ENCODE data around the gene TMEM47.

Gene TMEM47

GRCh38 chrX:34656842-34657725 lies at the start of gene TMEM47:
TMEM47 (minus strand) TSS chrX:34657285; CDS start chrX:34657029, 256 bp downstream.
- H3K9ac ChIP-seq (ENCODE audit: insufficient read length, low read depth), result peak within 1 kb of the TSS; percentile 70
- H3K9me3 ChIP-seq (ENCODE audit: insufficient read depth, low read length), result no peaks in the 10 kb centered on the region
- peak within 1 kb of the TSS; percentile 56 for H3K4me3 ChIP-seq (ENCODE audit: insufficient read length, low read depth)
- peak; percentile 74 for DNase-seq (ENCODE audit: low read depth, low spot score)
- H3K4me1 ChIP-seq (ENCODE audit: insufficient read depth, insufficient read length), result no peaks in the 10 kb centered on the region
- H3K27me3 ChIP-seq (ENCODE audit: insufficient read depth, insufficient read length), result peaks cover 23% of the 10 kb centered on the region
- TF ChIP-seq YY1 (IDR thresholded peaks at IDR 0.05; ENCODE audit: insufficient read depth, insufficient read length), result no peak
- TF ChIP-seq SUZ12 (IDR thresholded peaks at IDR 0.05; ENCODE audit: extremely low read depth, insufficient read depth, insufficient read length), result no peak
- TF ChIP-seq ZNF274 (IDR thresholded peaks at IDR 0.05; ENCODE audit: low read depth, low read length), result no peak
- H3K36me3 ChIP-seq (ENCODE audit: insufficient read depth, insufficient read length, low read length), result no peaks in the 10 kb centered on the region

DNA sequence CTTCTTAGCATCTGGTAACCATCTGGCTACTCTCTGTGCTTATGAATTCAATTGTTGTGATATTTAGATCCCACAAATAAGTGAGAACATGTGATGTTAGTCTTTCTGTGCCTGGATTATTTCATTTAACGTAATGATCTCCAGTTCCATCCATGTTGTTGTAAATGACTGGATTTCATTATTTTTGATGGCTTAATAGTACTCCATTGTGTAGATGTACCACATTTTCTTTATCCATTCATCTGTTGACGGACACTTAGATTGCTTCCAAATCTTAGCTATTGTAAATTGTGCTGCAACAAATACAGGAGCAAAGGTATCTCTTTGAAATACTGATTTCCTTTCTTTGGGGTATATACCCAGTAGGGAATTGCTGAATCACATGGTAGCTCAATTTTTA lies 30.0 kb upstream of the TMEM47 start:
- no peak overlapping the region for H3K9ac ChIP-seq (ENCODE audit: insufficient read length, low read depth)
- no peaks in the 10 kb centered on the region for H3K27me3 ChIP-seq (ENCODE audit: insufficient read depth, insufficient read length)
- no peaks in the 10 kb centered on the region for H3K36me3 ChIP-seq (ENCODE audit: insufficient read depth, insufficient read length, low read length)
- 0 out of 2 replicates have a peak, but pooled peaks cover 6% of the 10 kb centered on the region for H3K9me3 ChIP-seq (ENCODE audit: insufficient read depth, low read length)
- no peak for TF ChIP-seq YY1 (IDR thresholded peaks at IDR 0.05; ENCODE audit: insufficient read depth, insufficient read length)
- no peak for TF ChIP-seq ZNF274 (IDR thresholded peaks at IDR 0.05; ENCODE audit: low read depth, low read length)
- TF ChIP-seq SUZ12 (IDR thresholded peaks at IDR 0.05; ENCODE audit: extremely low read depth, insufficient read depth, insufficient read length), result no peak
- H3K4me1 ChIP-seq (ENCODE audit: insufficient read depth, insufficient read length), result no peaks in the 10 kb centered on the region
- no peak for DNase-seq (ENCODE audit: low read depth, low spot score)
- no peak overlapping the region for H3K4me3 ChIP-seq (ENCODE audit: insufficient read length, low read depth)

GRCh38 chrX:34659575-34659974 lies 2.5 kb upstream of the TMEM47 start:
- TF ChIP-seq ZNF274 (IDR thresholded peaks at IDR 0.05; ENCODE audit: low read depth, low read length), result no peak
- TF ChIP-seq SUZ12 (IDR thresholded peaks at IDR 0.05; ENCODE audit: extremely low read depth, insufficient read depth, insufficient read length), result no peak
- TF ChIP-seq YY1 (IDR thresholded peaks at IDR 0.05; ENCODE audit: insufficient read depth, insufficient read length), result no peak
- no peaks in the 10 kb centered on the region for H3K4me1 ChIP-seq (ENCODE audit: insufficient read depth, insufficient read length)
- peaks cover 23% of the 10 kb centered on the region for H3K27me3 ChIP-seq (ENCODE audit: insufficient read depth, insufficient read length)
- H3K9ac ChIP-seq (ENCODE audit: insufficient read length, low read depth), result no peak overlapping the region
- DNase-seq (ENCODE audit: low read depth, low spot score), result no peak
- no peak overlapping the region for H3K4me3 ChIP-seq (ENCODE audit: insufficient read length, low read depth)
- H3K36me3 ChIP-seq (ENCODE audit: insufficient read depth, insufficient read length, low read length), result no peaks in the 10 kb centered on the region
- H3K9me3 ChIP-seq (ENCODE audit: insufficient read depth, low read length), result no peaks in the 10 kb centered on the region

GRCh38 chrX:34658326-34658725 lies 1.2 kb upstream of the TMEM47 start:
- H3K9me3 ChIP-seq (ENCODE audit: insufficient read depth, low read length), result no peaks in the 10 kb centered on the region

DNA sequence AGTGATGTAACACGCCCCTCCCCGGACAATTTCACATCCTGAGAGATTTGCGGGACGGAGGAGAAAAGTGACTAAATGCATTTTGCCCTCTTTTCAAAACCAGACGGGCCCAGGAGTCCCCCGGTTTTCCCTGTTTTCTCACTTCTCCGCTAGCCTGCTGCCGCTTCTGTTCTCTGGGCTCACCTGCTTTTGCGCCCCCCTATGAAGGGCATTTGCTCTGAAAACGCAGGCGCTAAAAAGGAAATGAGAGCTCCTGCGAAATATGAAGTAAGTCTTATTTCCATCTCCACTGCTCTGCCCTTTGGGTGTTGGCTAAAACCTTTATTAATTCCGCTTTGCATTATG lies 613 bp upstream of the TMEM47 start:
- no peak overlapping the region for H3K9ac ChIP-seq (ENCODE audit: insufficient read length, low read depth)
- no peak for DNase-seq (ENCODE audit: low read depth, low spot score)
- H3K4me3 ChIP-seq (ENCODE audit: insufficient read length, low read depth), result peak overlapping the region; percentile 19
- H3K4me1 ChIP-seq (ENCODE audit: insufficient read depth, insufficient read length), result no peaks in the 10 kb centered on the region
- TF ChIP-seq ZNF274 (IDR thresholded peaks at IDR 0.05; ENCODE audit: low read depth, low read length) (no peak), YY1 (IDR thresholded peaks at IDR 0.05; ENCODE audit: insufficient read depth, insufficient read length) (no peak), SUZ12 (IDR thresholded peaks at IDR 0.05; ENCODE audit: extremely low read depth, insufficient read depth, insufficient read length) (no peak)
- H3K9me3 ChIP-seq (ENCODE audit: insufficient read depth, low read length), result no peaks in the 10 kb centered on the region
- H3K27me3 ChIP-seq (ENCODE audit: insufficient read depth, insufficient read length), result peaks cover 23% of the 10 kb centered on the region
- H3K36me3 ChIP-seq (ENCODE audit: insufficient read depth, insufficient read length, low read length), result no peaks in the 10 kb centered on the region

More at GRCh38 chrX:34658326-34658725, 1.2 kb upstream of the TMEM47 start:
- Histone ChIP-seq H3K4me1 (ENCODE audit: insufficient read depth, insufficient read length) (no peaks in the 10 kb centered on the region), H3K27me3 (ENCODE audit: insufficient read depth, insufficient read length) (peaks cover 23% of the 10 kb centered on the region), H3K4me3 (ENCODE audit: insufficient read length, low read depth) (no peak overlapping the region), H3K9ac (ENCODE audit: insufficient read length, low read depth) (no peak overlapping the region), H3K36me3 (ENCODE audit: insufficient read depth, insufficient read length, low read length) (no peaks in the 10 kb centered on the region)
- DNase-seq (ENCODE audit: low read depth, low spot score), result no peak
- no peak for TF ChIP-seq YY1 (IDR thresholded peaks at IDR 0.05; ENCODE audit: insufficient read depth, insufficient read length)
- no peak for TF ChIP-seq ZNF274 (IDR thresholded peaks at IDR 0.05; ENCODE audit: low read depth, low read length)
- no peak for TF ChIP-seq SUZ12 (IDR thresholded peaks at IDR 0.05; ENCODE audit: extremely low read depth, insufficient read depth, insufficient read length)

DNA sequence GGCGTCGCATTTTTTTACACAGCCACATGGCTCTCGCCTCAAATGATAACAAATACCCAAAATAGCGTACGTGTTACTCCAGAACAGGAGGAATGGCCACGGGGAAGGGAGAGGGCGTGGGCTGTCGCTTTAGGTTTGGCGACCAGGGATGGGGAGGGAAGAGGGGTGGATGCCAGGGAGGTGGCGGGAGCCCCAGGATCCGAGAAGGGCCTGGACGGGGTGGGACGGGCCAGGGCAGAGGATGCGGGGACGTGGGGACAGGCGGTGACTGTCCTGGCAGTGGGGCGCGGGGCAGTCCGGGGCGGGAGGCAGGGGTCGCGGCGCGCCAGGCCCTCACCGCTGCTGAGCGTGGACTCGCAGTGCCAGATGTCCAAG lies 631 bp downstream of the TMEM47 start:
- peak overlapping the region; percentile 70 for H3K9ac ChIP-seq (ENCODE audit: insufficient read length, low read depth)
- no peak for TF ChIP-seq ZNF274 (IDR thresholded peaks at IDR 0.05; ENCODE audit: low read depth, low read length)
- TF ChIP-seq YY1 (IDR thresholded peaks at IDR 0.05; ENCODE audit: insufficient read depth, insufficient read length), result no peak
- TF ChIP-seq SUZ12 (IDR thresholded peaks at IDR 0.05; ENCODE audit: extremely low read depth, insufficient read depth, insufficient read length), result no peak
- H3K4me3 ChIP-seq (ENCODE audit: insufficient read length, low read depth), result peak overlapping the region; percentile 56
- no peaks in the 10 kb centered on the region for H3K4me1 ChIP-seq (ENCODE audit: insufficient read depth, insufficient read length)
- no peaks in the 10 kb centered on the region for H3K36me3 ChIP-seq (ENCODE audit: insufficient read depth, insufficient read length, low read length)
- H3K27me3 ChIP-seq (ENCODE audit: insufficient read depth, insufficient read length), result peaks cover 23% of the 10 kb centered on the region
- H3K9me3 ChIP-seq (ENCODE audit: insufficient read depth, low read length), result no peaks in the 10 kb centered on the region
- no peak for DNase-seq (ENCODE audit: low read depth, low spot score)
